H1 (cell line): ENCODE data around the gene TPM1. TPM values are rescaled to one million over a fixed set of nuclear protein-coding genes. Genes with fewer than 3 reads are reported as not detected.

Experiments
- CTCF ChIA-PET: fragments of 300-600 bp; sonication (Branson Sonifier 250); formaldehyde crosslinking; loops from one replicate; lab custom pipeline; 2021; ENCODE audit not compliant: partially characterized antibody; lab: Charles Lee
- POLR2A ChIA-PET: fragments of 300-600 bp; sonication (Branson Sonifier 250); formaldehyde crosslinking; loops from one replicate; lab custom pipeline; 2021; ENCODE audit warnings: inconsistent platforms; ENCODE audit not compliant: partially characterized antibody; lab: Charles Lee
- DNase-seq, 2 experiments: peaks; one replicate each; pipeline versions ENCODE4 v3.0.0 to v3.0.0-alpha.2; 2010 to 2022; ENCODE audit warnings: low spot score in 2 of 2, low read depth in 1 of 2, mixed read lengths in 1 of 2
- FAIRE-seq: peaks from 2 replicates; lab custom pipeline; 2011; peaks lifted over from hg19 to GRCh38; lab: Jason Lieb, UNC
- H2AFZ ChIP-seq: 2 replicates; pipeline ENCODE4 v1.8.1; 2012; ENCODE audit warnings: low read length, inconsistent platforms
- H2AK5ac ChIP-seq: 2 replicates; pipeline ENCODE4 v1.6.1; 2013; ENCODE audit warnings: low read depth, low read length
- H2BK120ac ChIP-seq: replicated peaks from 2 replicates; pipeline ENCODE3; 2013; ENCODE audit warnings: low read depth, low read length, inconsistent platforms
- H2BK12ac ChIP-seq: 2 replicates; pipeline ENCODE4 v1.6.1; 2013; ENCODE audit warnings: low read depth, low read length
- H2BK15ac ChIP-seq: 2 replicates; pipeline ENCODE4 v1.6.1; 2013; ENCODE audit warnings: low read length
- H2BK20ac ChIP-seq: 2 replicates; pipeline ENCODE4 v1.6.1; 2013; ENCODE audit warnings: low read length
- H2BK5ac ChIP-seq: 2 replicates; pipeline ENCODE4 v1.6.1; 2013; ENCODE audit warnings: low read depth, low read length
- H3K14ac ChIP-seq: 2 replicates; pipeline ENCODE4 v1.6.1; 2013; ENCODE audit warnings: inconsistent platforms; ENCODE audit not compliant: insufficient read length
- H3K18ac ChIP-seq: 2 replicates; pipeline ENCODE4 v1.6.1; 2013; ENCODE audit warnings: low read length; ENCODE audit errors: extremely low read depth
- H3K23ac ChIP-seq: 2 replicates; pipeline ENCODE4 v1.6.1; 2013; ENCODE audit warnings: inconsistent platforms; ENCODE audit not compliant: insufficient read length
- H3K23me2 ChIP-seq: 2 replicates; pipeline ENCODE4 v1.6.1; 2013; ENCODE audit warnings: low read depth, low read length
- H3K27ac ChIP-seq: 2 replicates; pipeline ENCODE4 v1.6.1; 2011; ENCODE audit warnings: low read depth, low read length, inconsistent platforms
- H3K27me3 ChIP-seq, 4 experiments: replicated peaks in 1 of 4; 1 replicate in 1 of 4; 2 replicates in 3 of 4; pipeline versions ENCODE4 v1.6.1 to v1.8.1; 2011 to 2013; ENCODE audit warnings: low read length in 3 of 4, mild to moderate bottlenecking in 3 of 4, inconsistent platforms in 2 of 4, mixed read lengths in 2 of 4, moderate library complexity in 1 of 4; ENCODE audit not compliant: control insufficient read depth in 3 of 4, insufficient read depth in 3 of 4; ENCODE audit errors: extremely low read depth in 1 of 4
- H3K36me3 ChIP-seq, 4 experiments: 2 replicates each; pipeline versions ENCODE4 v1.6.1 to v1.8.1; 2011 to 2013; ENCODE audit warnings: mild to moderate bottlenecking in 4 of 4, low read length in 3 of 4, moderate library complexity in 2 of 4, control low read depth in 1 of 4, inconsistent platforms in 1 of 4; ENCODE audit not compliant: insufficient read depth in 4 of 4, control insufficient read depth in 2 of 4
- H3K4ac ChIP-seq: replicated peaks from 2 replicates; pipeline ENCODE3; 2013; ENCODE audit warnings: low read length, low read depth, mixed read lengths, inconsistent platforms; ENCODE audit not compliant: insufficient read length
- H3K4me1 ChIP-seq, 4 experiments: replicated peaks in 1 of 4; 1 replicate in 1 of 4; 2 replicates in 3 of 4; pipeline versions ENCODE4 v1.6.1 to v1.8.1; 2011 to 2013; ENCODE audit warnings: low read length in 3 of 4, inconsistent platforms in 2 of 4, mixed read lengths in 1 of 4; ENCODE audit not compliant: insufficient read depth in 4 of 4, control insufficient read depth in 3 of 4
- H3K4me2 ChIP-seq, 2 experiments: 2 replicates each; pipeline versions ENCODE4 v1.6.1 to v1.8.1; 2011 to 2013; ENCODE audit warnings: low read depth in 2 of 2, low read length in 2 of 2, control low read depth in 1 of 2, inconsistent platforms in 1 of 2, mild to moderate bottlenecking in 1 of 2; ENCODE audit not compliant: insufficient read depth in 1 of 2
- H3K4me3 ChIP-seq, 4 experiments: fragments of 200-600, 300-600 bp in 1 of 4; sonication (generic), shearing (Covaris generic), sonication (Bioruptor Twin) in 1 of 4; 2 replicates each; pipeline versions ENCODE4 v1.5.1 to v1.8.1; 2011 to 2016; ENCODE audit warnings: low read length in 4 of 4, low read depth in 3 of 4, control low read depth in 2 of 4, inconsistent platforms in 2 of 4, mild to moderate bottlenecking in 2 of 4, mixed read lengths in 1 of 4, moderate library complexity in 1 of 4; ENCODE audit not compliant: insufficient read depth in 2 of 4; ENCODE audit errors: extremely low read depth in 1 of 4
- H3K56ac ChIP-seq: replicated peaks from 2 replicates; pipeline ENCODE3; 2013; ENCODE audit warnings: low read depth, mild to moderate bottlenecking, mixed read lengths, low read length, inconsistent platforms; ENCODE audit not compliant: insufficient read length
- H3K79me1 ChIP-seq: 2 replicates; pipeline ENCODE4 v1.6.1; 2013; ENCODE audit warnings: low read depth, low read length, control low read depth
- H3K79me2 ChIP-seq, 2 experiments: 2 replicates each; pipeline versions ENCODE4 v1.6.1 to v1.8.1; 2012 to 2013; ENCODE audit warnings: low read length in 2 of 2, mild to moderate bottlenecking in 2 of 2, inconsistent platforms in 1 of 2; ENCODE audit not compliant: insufficient read depth in 2 of 2, control insufficient read depth in 1 of 2
- H3K9ac ChIP-seq, 4 experiments: replicated peaks in 1 of 4; 1 replicate in 1 of 4; 2 replicates in 3 of 4; pipeline versions ENCODE4 v1.6.1 to v1.8.1; 2011 to 2013; ENCODE audit warnings: low read depth in 3 of 4, low read length in 3 of 4, control low read depth in 2 of 4, mild to moderate bottlenecking in 2 of 4, moderate library complexity in 2 of 4, inconsistent platforms in 1 of 4; ENCODE audit errors: extremely low read depth in 1 of 4
- H3K9me3 ChIP-seq, 2 experiments: 2 replicates each; pipeline versions ENCODE4 v1.6.1 to v1.8.1; 2012 to 2013; ENCODE audit warnings: mild to moderate bottlenecking in 2 of 2, moderate library complexity in 2 of 2, control low read depth in 1 of 2, inconsistent platforms in 1 of 2, low read depth in 1 of 2, low read length in 1 of 2, mixed read lengths in 1 of 2; ENCODE audit not compliant: insufficient read depth in 2 of 2
- H4K20me1 ChIP-seq, 2 experiments: replicated peaks in 1 of 2; 2 replicates each; pipeline versions ENCODE3 to v1.8.1; 2011 to 2013; ENCODE audit warnings: inconsistent platforms in 2 of 2, low read length in 2 of 2, mild to moderate bottlenecking in 1 of 2; ENCODE audit not compliant: insufficient read depth in 2 of 2, control insufficient read depth in 1 of 2
- H4K5ac ChIP-seq: 2 replicates; pipeline ENCODE4 v1.6.1; 2013; ENCODE audit warnings: low read length, low read depth, mixed read lengths, inconsistent platforms; ENCODE audit not compliant: insufficient read length
- H4K8ac ChIP-seq: 2 replicates; pipeline ENCODE4 v1.8.0; 2013; ENCODE audit warnings: mild to moderate bottlenecking, moderate library complexity, low read length, inconsistent platforms; ENCODE audit not compliant: insufficient read depth; ENCODE audit errors: extremely low read depth
- H4K91ac ChIP-seq: replicated peaks from 2 replicates; pipeline ENCODE3; 2013; ENCODE audit warnings: low read length, mixed read lengths, inconsistent platforms; ENCODE audit not compliant: insufficient read length
- EP300 ChIP-seq, 2 experiments: IDR thresholded peaks; 1 replicate in 1 of 2; 2 replicates in 1 of 2; pipeline ENCODE4 v1.6.1; 2011 to 2012; ENCODE audit warnings: low read depth in 2 of 2, low read length in 2 of 2, mild to moderate bottlenecking in 2 of 2, borderline replicate concordance in 1 of 2, inconsistent platforms in 1 of 2, moderate library complexity in 1 of 2
- HDAC2 ChIP-seq, 2 experiments: fragments of 300-600 bp in 1 of 2; sonication (generic) in 1 of 2; IDR thresholded peaks; 2 replicates each; pipeline ENCODE4 v1.6.1; 2011 to 2012; ENCODE audit warnings: low read depth in 2 of 2, low read length in 2 of 2, mild to moderate bottlenecking in 2 of 2, moderate library complexity in 2 of 2, borderline replicate concordance in 1 of 2, inconsistent platforms in 1 of 2
- KDM5A ChIP-seq: fragments of 200-600 bp; IDR thresholded peaks from 2 replicates; pipeline ENCODE4 v1.7.1; 2012; ENCODE audit warnings: mild to moderate bottlenecking, low read length, inconsistent platforms, mixed read lengths
- RAD21 ChIP-seq, 2 experiments: IDR thresholded peaks in 1 of 2; conservative IDR thresholded peaks in 1 of 2; 2 replicates each; pipeline ENCODE4 v1.6.1; 2011; ENCODE audit warnings: low read depth in 2 of 2, low read length in 2 of 2, improper control_type of control experiment in 1 of 2, inconsistent platforms in 1 of 2, mild to moderate bottlenecking in 1 of 2, moderate library complexity in 1 of 2
- TAF7 ChIP-seq: optimal IDR thresholded peaks from 2 replicates; pipeline ENCODE3; 2011; ENCODE audit warnings: low read depth, mild to moderate bottlenecking, inconsistent platforms, low read length, moderate library complexity, borderline replicate concordance
- WGBS, 2 experiments: shearing (Covaris generic) in 1 of 2; methylation state at CpG; one replicate each; pipeline versions ENCODE4 v1.1.6 to v1.1.7; 2013 to 2015; ENCODE audit warnings: low lambda C conversion rate in 2 of 2, mixed read lengths in 2 of 2, inconsistent platforms in 1 of 2, low coverage in 1 of 2, missing lambda C conversion rate in 1 of 2; ENCODE audit not compliant: insufficient replicate concordance in 2 of 2, insufficient coverage in 1 of 2, insufficient read length in 1 of 2; ENCODE audit errors: extremely low coverage in 1 of 2, missing lambda C conversion rate in 1 of 2; 5-methylcytosine and 5-hydroxymethylcytosine counted together
- polyA plus RNA-seq, 7 experiments: library from polyadenylated mRNA; depleted of rRNA in 3 of 7; stranded (reverse) in 5 of 7; unstranded in 2 of 7; fragments of >200 nt in 5 of 7; fragments of 200-250 nt in 2 of 7; gene quantifications; 1 replicate in 5 of 7; 2 replicates in 1 of 7; 4 replicates in 1 of 7; pipeline versions ENCODE4 v1.2.1 to v1.2.3, GENCODE V29; 2011 to 2013; ENCODE audit warnings: missing spikeins in 2 of 7, mixed read lengths in 2 of 7
- total RNA-seq: library from RNA; stranded (reverse); fragmentation: NEBNext Ultra II Directional; extraction: Animal tissue kit (Norgen Biotek cat#: 25700); gene quantifications from 2 replicates; pipeline ENCODE4 v1.2.1, GENCODE V29; 2021
- TF ChIP-seq, protein P1 (sequence below), 3 experiments: IDR thresholded peaks; 1 replicate in 2 of 3; 2 replicates in 1 of 3; pipeline versions ENCODE4 v1.5.1 to v1.6.1; 2011; ENCODE audit warnings: low read length in 3 of 3, mild to moderate bottlenecking in 3 of 3, inconsistent platforms in 2 of 3, low read depth in 1 of 3, moderate library complexity in 1 of 3; ENCODE audit not compliant: insufficient read depth in 1 of 3; ENCODE audit errors: control extremely low read depth in 1 of 3
- TF ChIP-seq, protein P2 (sequence below): IDR thresholded peaks from 2 replicates; pipeline ENCODE4 v1.6.1; 2012; ENCODE audit warnings: low read length, inconsistent platforms

The TPM1 gene
- total and polyA plus RNA-seq, 2 of the 8 experiments (the other 6 are each of a cell fraction or from before 2014, with no cell fraction given) = 258 to 579 TPM

DNA sequence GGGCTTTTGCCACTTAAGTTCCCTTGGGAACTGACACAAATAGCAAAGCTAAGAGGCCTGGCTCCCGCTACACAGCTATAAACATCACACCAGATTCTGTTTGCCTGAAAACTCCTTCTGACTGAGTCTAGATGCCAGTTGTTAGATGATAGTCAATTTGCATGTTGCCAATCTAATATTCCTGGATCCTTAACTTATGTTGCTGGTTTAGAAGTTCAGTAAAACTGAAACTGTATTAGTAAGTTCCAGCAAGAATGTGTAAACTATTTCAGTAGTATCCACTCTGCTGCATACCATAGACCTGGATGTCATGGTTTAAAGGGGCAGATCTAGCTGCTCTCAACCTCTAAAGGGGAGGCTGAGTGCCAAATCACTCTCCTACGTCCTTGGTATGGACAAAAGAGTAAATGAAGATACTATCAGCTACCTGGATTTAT lies 52.0 kb downstream of the TPM1 start:
- H3K4me2 ChIP-seq = no peak overlapping the region
- POLR2A ChIA-PET = interaction anchor here (15.7 to 18.5 kb wide), 2 partner anchors 25 to 50 kb away, joined by 179 to 325 read pairs; partner anchors contain the start of gene TPM1
- no peak overlapping the region for H2AK5ac ChIP-seq
- CTCF ChIA-PET = interaction anchor here (0.6 to 3.5 kb wide), 25 partner anchors 11 to 352 kb away, joined by 3 to 22 read pairs (median 4); no protein-coding TSS in a partner anchor
- peaks cover 0 to 4% of the 10 kb centered on the region in 2 experiments; a peak in 1 of 4 replicates for H3K9me3 ChIP-seq
- H3K9ac ChIP-seq = no peak overlapping the region
- 0 out of 2 replicates have a peak overlapping the region, but pooled peaks have one; percentile 27 for H2BK12ac ChIP-seq
- no peak overlapping the region for H2BK120ac ChIP-seq
- H3K79me2 ChIP-seq = no peaks in the 10 kb centered on the region
- H4K8ac ChIP-seq = no peak overlapping the region
- H3K23me2 ChIP-seq = no peaks in the 10 kb centered on the region
- no peak overlapping the region for H2BK15ac ChIP-seq
- no peaks in the 10 kb centered on the region for H3K27me3 ChIP-seq
- no peak overlapping the region for H3K18ac ChIP-seq
- H3K56ac ChIP-seq = no peak overlapping the region
- no peaks in the 10 kb centered on the region for H3K36me3 ChIP-seq
- H3K14ac ChIP-seq = no peak overlapping the region
- H4K91ac ChIP-seq = no peak overlapping the region
- no peak overlapping the region for H2BK20ac ChIP-seq
- H3K4me3 ChIP-seq = no peak overlapping the region
- peaks cover 0 to 2% (median 1%) of the 10 kb centered on the region in 4 experiments; a peak in 4 of 7 replicates for H3K4me1 ChIP-seq
- no peak overlapping the region for H2BK5ac ChIP-seq
- H3K23ac ChIP-seq = no peak overlapping the region
- 74% methylated on average over 2 of the region's 2 CpGs; no CpG with 5 or more reads in 1 of the 2 experiments for WGBS, 2 experiments
- no peak overlapping the region; the same call in 1 of the 2 replicates for H3K27ac ChIP-seq
- DNase-seq (no peak), FAIRE-seq (no peak)
- no peak overlapping the region for H4K5ac ChIP-seq
- H4K20me1 ChIP-seq = no peaks in the 10 kb centered on the region
- no peaks in the 10 kb centered on the region for H3K79me1 ChIP-seq
- H3K4ac ChIP-seq = no peak overlapping the region
- H2AFZ ChIP-seq = no peak overlapping the region
- TF ChIP-seq RAD21 (IDR thresholded peaks at IDR 0.05 in 1 of 2, conservative IDR thresholded peaks at IDR 0.05 in 1 of 2; ENCODE audit: low read depth in 2 of 2, low read length in 2 of 2) (no peak), EP300 (IDR thresholded peaks at IDR 0.05; ENCODE audit: borderline replicate concordance in 1 of 2, low read depth in 2 of 2, low read length in 2 of 2) (no peak), TAF7 (no peak), HDAC2 (IDR thresholded peaks at IDR 0.05; ENCODE audit: borderline replicate concordance in 1 of 2, low read depth in 2 of 2, low read length in 2 of 2) (no peak), KDM5A (no peak)
- TF ChIP-seq, protein P1, sequence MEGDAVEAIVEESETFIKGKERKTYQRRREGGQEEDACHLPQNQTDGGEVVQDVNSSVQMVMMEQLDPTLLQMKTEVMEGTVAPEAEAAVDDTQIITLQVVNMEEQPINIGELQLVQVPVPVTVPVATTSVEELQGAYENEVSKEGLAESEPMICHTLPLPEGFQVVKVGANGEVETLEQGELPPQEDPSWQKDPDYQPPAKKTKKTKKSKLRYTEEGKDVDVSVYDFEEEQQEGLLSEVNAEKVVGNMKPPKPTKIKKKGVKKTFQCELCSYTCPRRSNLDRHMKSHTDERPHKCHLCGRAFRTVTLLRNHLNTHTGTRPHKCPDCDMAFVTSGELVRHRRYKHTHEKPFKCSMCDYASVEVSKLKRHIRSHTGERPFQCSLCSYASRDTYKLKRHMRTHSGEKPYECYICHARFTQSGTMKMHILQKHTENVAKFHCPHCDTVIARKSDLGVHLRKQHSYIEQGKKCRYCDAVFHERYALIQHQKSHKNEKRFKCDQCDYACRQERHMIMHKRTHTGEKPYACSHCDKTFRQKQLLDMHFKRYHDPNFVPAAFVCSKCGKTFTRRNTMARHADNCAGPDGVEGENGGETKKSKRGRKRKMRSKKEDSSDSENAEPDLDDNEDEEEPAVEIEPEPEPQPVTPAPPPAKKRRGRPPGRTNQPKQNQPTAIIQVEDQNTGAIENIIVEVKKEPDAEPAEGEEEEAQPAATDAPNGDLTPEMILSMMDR (IDR thresholded peaks at IDR 0.05; ENCODE audit: control extremely low read depth in 1 of 3, insufficient read depth in 1 of 3, low read depth in 1 of 3, low read length in 3 of 3) = no peak
- TF ChIP-seq, protein P2, sequence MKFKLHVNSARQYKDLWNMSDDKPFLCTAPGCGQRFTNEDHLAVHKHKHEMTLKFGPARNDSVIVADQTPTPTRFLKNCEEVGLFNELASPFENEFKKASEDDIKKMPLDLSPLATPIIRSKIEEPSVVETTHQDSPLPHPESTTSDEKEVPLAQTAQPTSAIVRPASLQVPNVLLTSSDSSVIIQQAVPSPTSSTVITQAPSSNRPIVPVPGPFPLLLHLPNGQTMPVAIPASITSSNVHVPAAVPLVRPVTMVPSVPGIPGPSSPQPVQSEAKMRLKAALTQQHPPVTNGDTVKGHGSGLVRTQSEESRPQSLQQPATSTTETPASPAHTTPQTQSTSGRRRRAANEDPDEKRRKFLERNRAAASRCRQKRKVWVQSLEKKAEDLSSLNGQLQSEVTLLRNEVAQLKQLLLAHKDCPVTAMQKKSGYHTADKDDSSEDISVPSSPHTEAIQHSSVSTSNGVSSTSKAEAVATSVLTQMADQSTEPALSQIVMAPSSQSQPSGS = no peak
